Prostate gland (tissue), 2 donors: ENCODE measurements around the gene GPR183. TPM values are rescaled to one million over a fixed set of nuclear protein-coding genes. Genes with fewer than 3 reads are reported as not detected.

Experiments used
- DNase-seq: peaks from one replicate; pipeline ENCODE4 v3.0.0-alpha.2; 2019; ENCODE audit warnings: low spot score
- H3K27ac ChIP-seq, 2 donors: fragments of 200-600 bp; sonication (generic); 2 replicates each; pipeline ENCODE4 v1.5.1; 2017 to 2019
- H3K27me3 ChIP-seq: fragments of 200-600 bp; sonication (generic); replicated peaks from 2 replicates; pipeline ENCODE4 v1.5.1; 2019; ENCODE audit not compliant: insufficient read depth
- H3K36me3 ChIP-seq, 2 donors: fragments of 200-600 bp; sonication (generic); 1 replicate in 1 of 2; 2 replicates in 1 of 2; pipeline versions ENCODE4 v1.5.1 to v1.8.1; 2017 to 2019
- H3K4me1 ChIP-seq: fragments of 200-600 bp; sonication (generic); replicated peaks from 2 replicates; pipeline ENCODE4 v1.5.1; 2019
- H3K4me3 ChIP-seq, 2 donors: fragments of 200-600 bp; sonication (generic); 2 replicates each; pipeline ENCODE4 v1.5.1; 2017 to 2019
- H3K9me3 ChIP-seq: fragments of 200-600 bp; sonication (generic); 2 replicates; pipeline ENCODE4 v1.5.1; 2017
- CTCF ChIP-seq, 4 experiments: fragments of 200-600 bp in 2 of 4; fragments of 450-650 bp in 2 of 4; sonication (generic) in 2 of 4; IDR thresholded peaks; 1 replicate in 3 of 4; 2 replicates in 1 of 4; pipeline ENCODE4 v1.5.1; 2016 to 2019; ENCODE audit warnings: antibody characterized with exemption in 4 of 4, mild to moderate bottlenecking in 2 of 4, moderate library complexity in 2 of 4
- POLR2A ChIP-seq: fragments of 450-650 bp; IDR thresholded peaks from one replicate; pipeline ENCODE4 v1.6.1; 2016; ENCODE audit warnings: antibody characterized with exemption, mild to moderate bottlenecking
- POLR2AphosphoS5 ChIP-seq: sonication (generic); formaldehyde crosslinking; IDR thresholded peaks from one replicate; pipeline ENCODE4 v1.6.1; 2017; ENCODE audit warnings: antibody characterized with exemption
- WGBS: methylation state at CpG from one replicate; pipeline ENCODE4 v1.1.5; 2018; 5-methylcytosine and 5-hydroxymethylcytosine counted together
- intact Hi-C: fragments of 100-400 bp; cut with DNase I; formaldehyde crosslinking; loops from one replicate; pipeline ENCODE4 v1.14.2; 2022
- total RNA-seq, 2 donors: library from RNA; depleted of rRNA; stranded (reverse); fragments of >200 nt; gene quantifications; one replicate each; pipeline ENCODE4 v1.1.0, GENCODE V29; 2016

Gene GPR183
- total RNA-seq, 2 donors from 2014 or later = 2.6 to 3.8 TPM

- DNase-seq = no peak
- Histone ChIP-seq H3K27ac (no peak overlapping the region), H3K36me3 (no peaks in the 10 kb centered on the region), H3K4me3 (no peak overlapping the region), H3K27me3 (no peaks in the 10 kb centered on the region), H3K9me3 (no peaks in the 10 kb centered on the region), H3K4me1 (no peaks in the 10 kb centered on the region)
- 90% methylated on average over 5 of the region's 5 CpGs for WGBS
- TF ChIP-seq CTCF (IDR thresholded peaks at IDR 0.05) (no peak), POLR2AphosphoS5 (no peak), POLR2A (no peak)
- intact Hi-C loops = no loop called here
Observed at GRCh38 chr13:99281811-99282263, 25.4 kb downstream of the GPR183 start.

DNA sequence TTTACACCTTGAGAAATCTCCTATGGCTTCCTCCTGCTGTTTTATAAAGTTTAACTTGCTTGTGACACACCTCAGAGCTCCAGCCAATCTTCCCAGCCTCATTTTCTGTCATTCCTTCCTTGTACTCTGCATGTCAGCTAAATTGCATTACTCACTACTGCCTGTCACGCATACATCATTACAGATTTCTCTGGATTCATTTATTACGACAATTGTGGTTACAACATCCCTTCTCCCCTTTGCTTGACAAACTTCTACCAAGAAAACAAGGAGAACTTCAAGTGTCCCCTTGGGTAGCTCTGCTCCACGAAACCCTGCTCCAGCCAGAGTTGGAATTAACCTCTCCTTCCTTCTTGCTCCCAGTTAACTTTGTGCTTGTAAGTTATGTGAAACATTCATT, 27.0 kb downstream of the GPR183 start:
- no peaks in the 10 kb centered on the region for H3K9me3 ChIP-seq
- TF ChIP-seq POLR2AphosphoS5 (no peak), CTCF (IDR thresholded peaks at IDR 0.05) (no peak), POLR2A (no peak)
- no peak overlapping the region for H3K27ac ChIP-seq
- H3K36me3 ChIP-seq = no peaks in the 10 kb centered on the region
- no peak overlapping the region for H3K4me3 ChIP-seq
- H3K4me1 ChIP-seq = no peaks in the 10 kb centered on the region
- intact Hi-C loops = no loop called here
- H3K27me3 ChIP-seq = no peaks in the 10 kb centered on the region
- no peak for DNase-seq
- 94% methylated on average over 3 of the region's 3 CpGs for WGBS

- no peak overlapping the region for H3K4me3 ChIP-seq
- intact Hi-C loops = no loop called here
Observed at GRCh38 chr13:99279637-99280036, 27.6 kb downstream of the GPR183 start.

GRCh38 chr13:99278843-99279242, 28.4 kb downstream of the GPR183 start:
- no peak for DNase-seq
- H3K4me1 ChIP-seq = no peaks in the 10 kb centered on the region
- no peaks in the 10 kb centered on the region for H3K9me3 ChIP-seq
- no peaks in the 10 kb centered on the region for H3K36me3 ChIP-seq
- H3K27me3 ChIP-seq = no peaks in the 10 kb centered on the region
- TF ChIP-seq CTCF (IDR thresholded peaks at IDR 0.05) = no peak
- TF ChIP-seq POLR2A = no peak
- TF ChIP-seq POLR2AphosphoS5 = no peak
- H3K4me3 ChIP-seq = no peak overlapping the region
- H3K27ac ChIP-seq = no peak overlapping the region
- intact Hi-C loops = no loop called here
- WGBS = 79% methylated on average over 3 of the region's 3 CpGs

More at GRCh38 chr13:99279637-99280036, 27.6 kb downstream of the GPR183 start:
- DNase-seq = no peak
- Histone ChIP-seq H3K36me3 (no peaks in the 10 kb centered on the region), H3K9me3 (no peaks in the 10 kb centered on the region), H3K27ac (no peak overlapping the region), H3K27me3 (no peaks in the 10 kb centered on the region), H3K4me1 (no peaks in the 10 kb centered on the region)
- TF ChIP-seq CTCF (IDR thresholded peaks at IDR 0.05) = no peak
- no peak for TF ChIP-seq POLR2AphosphoS5
- 100% methylated on average over 2 of the region's 2 CpGs for WGBS

DNA sequence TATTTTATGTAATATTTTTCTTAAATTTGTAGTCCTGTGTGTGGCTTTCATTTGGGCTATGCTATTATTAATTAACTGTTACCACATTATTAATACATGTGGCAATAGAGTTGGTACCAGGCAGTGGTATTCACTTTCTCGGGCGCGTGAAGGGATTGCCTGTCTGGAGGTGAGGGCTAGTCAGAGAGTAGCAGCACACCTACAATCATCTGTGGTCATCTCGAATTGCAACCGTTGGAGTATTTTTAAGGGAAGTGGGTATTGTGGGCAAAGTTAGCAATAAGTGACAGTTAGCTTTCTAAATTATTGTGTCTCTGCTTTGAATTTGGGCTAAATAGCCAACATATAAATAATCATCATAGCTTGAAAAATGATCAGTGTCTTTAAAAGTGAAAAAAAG, 29.0 kb downstream of the GPR183 start:
- WGBS = 96% methylated on average over 5 of the region's 5 CpGs
- intact Hi-C loops = no loop called here

More for the DNA sequence above, 29.0 kb downstream of the GPR183 start:
- DNase-seq = no peak
- TF ChIP-seq POLR2A (no peak), POLR2AphosphoS5 (no peak), CTCF (IDR thresholded peaks at IDR 0.05) (no peak)
- Histone ChIP-seq H3K9me3 (no peaks in the 10 kb centered on the region), H3K36me3 (no peaks in the 10 kb centered on the region), H3K27me3 (no peaks in the 10 kb centered on the region), H3K27ac (no peak overlapping the region), H3K4me1 (no peaks in the 10 kb centered on the region), H3K4me3 (no peak overlapping the region)
